Keratinocyte (primary cell): ENCODE data around the gene TPRX1. TPM values are rescaled to one million over a fixed set of nuclear protein-coding genes. Genes with fewer than 3 reads are reported as not detected.
"Not testable (repeated sequence)": the region's sequence is repeated elsewhere in the genome, so short reads cannot be mapped to it uniquely, and the experiment has no call there.

Source experiments
- DNase-seq: peaks from one replicate; pipeline ENCODE4 v3.0.0-alpha.2; 2011; ENCODE audit warnings: low read depth, missing footprints, low spot score
- FAIRE-seq: peaks from 2 replicates; lab custom pipeline; 2011; peaks lifted over from hg19 to GRCh38; lab: Jason Lieb, UNC
- H2AFZ ChIP-seq: 2 replicates; pipeline ENCODE4 v1.6.0; 2012; ENCODE audit warnings: low read length, control low read depth, inconsistent platforms; ENCODE audit not compliant: control insufficient read depth
- H3K27ac ChIP-seq: 2 replicates; pipeline ENCODE4 v1.5.1; 2011; ENCODE audit warnings: low read length; ENCODE audit not compliant: control insufficient read depth, insufficient read depth
- H3K27me3 ChIP-seq: 3 replicates; pipeline ENCODE4 v1.6.0; 2011; ENCODE audit warnings: low read length; ENCODE audit not compliant: control insufficient read depth, insufficient read depth; ENCODE audit errors: extremely low read depth
- H3K36me3 ChIP-seq, 2 experiments: 2 replicates in 1 of 2; 3 replicates in 1 of 2; pipeline ENCODE4 v1.5.1; 2011; ENCODE audit warnings: low read length in 2 of 2, mild to moderate bottlenecking in 1 of 2; ENCODE audit not compliant: control insufficient read depth in 2 of 2, insufficient read depth in 2 of 2; ENCODE audit errors: extremely low read depth in 1 of 2
- H3K4me1 ChIP-seq: 3 replicates; pipeline ENCODE4 v1.5.1; 2011; ENCODE audit warnings: low read length; ENCODE audit not compliant: control insufficient read depth, insufficient read depth; ENCODE audit errors: extremely low read depth
- H3K4me2 ChIP-seq: 3 replicates; pipeline ENCODE4 v1.6.0; 2011; ENCODE audit warnings: low read depth, low read length; ENCODE audit not compliant: control insufficient read depth, insufficient read depth; ENCODE audit errors: extremely low read depth
- H3K4me3 ChIP-seq, 3 experiments: fragments of 200-600 bp in 1 of 3; sonication (generic) in 1 of 3; 2 replicates in 2 of 3; 3 replicates in 1 of 3; pipeline ENCODE4 v1.5.1; 2011 to 2016; ENCODE audit warnings: low read length in 3 of 3, mild to moderate bottlenecking in 3 of 3, control low read depth in 2 of 3, inconsistent platforms in 1 of 3, low read depth in 1 of 3, mixed read lengths in 1 of 3, mixed run types in 1 of 3, moderate library complexity in 1 of 3; ENCODE audit not compliant: control insufficient read depth in 2 of 3, insufficient read depth in 2 of 3; ENCODE audit errors: extremely low read depth in 1 of 3
- H3K79me2 ChIP-seq: 2 replicates; pipeline ENCODE4 v1.6.0; 2012; ENCODE audit warnings: low read length; ENCODE audit not compliant: control insufficient read depth, insufficient read depth
- H3K9ac ChIP-seq: 3 replicates; pipeline ENCODE4 v1.6.0; 2011; ENCODE audit warnings: low read length; ENCODE audit not compliant: control insufficient read depth, insufficient read depth; ENCODE audit errors: extremely low read depth
- H3K9me1 ChIP-seq: 3 replicates; pipeline ENCODE4 v1.6.0; 2011; ENCODE audit warnings: low read length; ENCODE audit not compliant: control insufficient read depth, insufficient read depth; ENCODE audit errors: extremely low read depth
- H3K9me3 ChIP-seq: 2 replicates; pipeline ENCODE4 v1.5.1; 2012; ENCODE audit warnings: low read depth, low read length; ENCODE audit not compliant: control insufficient read depth
- H4K20me1 ChIP-seq: 3 replicates; pipeline ENCODE4 v1.6.0; 2011; ENCODE audit warnings: low read length; ENCODE audit not compliant: control insufficient read depth, insufficient read depth; ENCODE audit errors: extremely low read depth
- EZH2 ChIP-seq: IDR thresholded peaks from one replicate; pipeline ENCODE4 v1.6.1; 2012; ENCODE audit warnings: inconsistent platforms, mild to moderate bottlenecking, low read length, moderate library complexity
- dilution Hi-C: fragments of 300-500 bp; cut with MboI; formaldehyde crosslinking; loops from one replicate; pipeline ENCODE4 v1.7.0; 2020; ENCODE audit warnings: low sequenced_read_pairs; ENCODE audit not compliant: extremely low pct_ligation_motif_present
- polyA plus RNA-seq, 5 experiments: library from polyadenylated mRNA; depleted of rRNA in 3 of 5; stranded (reverse) in 3 of 5; stranded (forward) in 1 of 5; unstranded in 1 of 5; fragments of >200 nt; gene quantifications; 1 replicate in 1 of 5; 2 replicates in 3 of 5; 3 replicates in 1 of 5; pipeline versions ENCODE4 v1.2.1 to v1.2.3, GENCODE V29; 2011 to 2012; ENCODE audit warnings: missing spikeins in 2 of 5, low read depth in 1 of 5, low replicate concordance in 1 of 5
- TF ChIP-seq, protein P1 (sequence below), 3 experiments: IDR thresholded peaks in 1 of 3; conservative IDR thresholded peaks in 1 of 3; optimal IDR thresholded peaks in 1 of 3; 2 replicates in 2 of 3; 3 replicates in 1 of 3; pipeline versions ENCODE3 to v1.5.1; 2011; ENCODE audit warnings: low read length in 3 of 3, mild to moderate bottlenecking in 3 of 3, moderate library complexity in 2 of 3, control low read depth in 1 of 3, inconsistent platforms in 1 of 3; ENCODE audit not compliant: insufficient read depth in 2 of 3; ENCODE audit errors: extremely low read depth in 1 of 3

Gene TPRX1
- polyA plus RNA-seq, 1 donor (not counting 4 experiments of a cell fraction or from before 2014, with no cell fraction given) = not detected

DNA sequence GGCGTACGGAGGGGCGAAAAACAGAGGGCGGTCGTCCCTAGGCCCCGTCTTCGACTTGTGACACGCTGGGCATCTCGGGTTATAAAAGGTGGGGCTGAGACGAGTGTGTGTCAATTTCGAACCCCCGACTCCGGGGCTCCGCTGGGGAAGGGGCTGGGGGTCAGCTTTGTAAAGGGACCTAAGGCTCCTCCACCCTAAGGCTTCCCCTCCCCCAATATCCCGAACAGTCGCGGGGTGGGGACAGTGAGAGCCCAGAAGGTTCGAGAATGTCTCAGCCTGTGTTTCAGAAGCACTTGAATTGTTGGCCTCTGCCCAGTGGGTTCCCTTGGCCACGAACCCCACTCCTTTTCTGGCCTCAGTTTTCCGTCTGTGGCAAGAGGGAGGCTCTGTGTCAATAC is 25.4 kb downstream of the TPRX1 start:
- dilution Hi-C loops = no loop called here
- FAIRE-seq (no peak), DNase-seq (no peak)
- H3K4me3 ChIP-seq = peak overlapping the region; percentile 77 to 97 (median 83)
- H3K79me2 ChIP-seq = peaks cover 25% of the 10 kb centered on the region
- no peaks in the 10 kb centered on the region for H3K27me3 ChIP-seq
- H3K36me3 ChIP-seq = peaks cover 13 to 21% of the 10 kb centered on the region in 2 experiments
- peak overlapping the region; percentile 98 for H3K27ac ChIP-seq
- no peaks in the 10 kb centered on the region for H3K9me3 ChIP-seq
- no peak overlapping the region for H2AFZ ChIP-seq
- H3K9me1 ChIP-seq = peaks cover 2% of the 10 kb centered on the region
- TF ChIP-seq, protein P1, sequence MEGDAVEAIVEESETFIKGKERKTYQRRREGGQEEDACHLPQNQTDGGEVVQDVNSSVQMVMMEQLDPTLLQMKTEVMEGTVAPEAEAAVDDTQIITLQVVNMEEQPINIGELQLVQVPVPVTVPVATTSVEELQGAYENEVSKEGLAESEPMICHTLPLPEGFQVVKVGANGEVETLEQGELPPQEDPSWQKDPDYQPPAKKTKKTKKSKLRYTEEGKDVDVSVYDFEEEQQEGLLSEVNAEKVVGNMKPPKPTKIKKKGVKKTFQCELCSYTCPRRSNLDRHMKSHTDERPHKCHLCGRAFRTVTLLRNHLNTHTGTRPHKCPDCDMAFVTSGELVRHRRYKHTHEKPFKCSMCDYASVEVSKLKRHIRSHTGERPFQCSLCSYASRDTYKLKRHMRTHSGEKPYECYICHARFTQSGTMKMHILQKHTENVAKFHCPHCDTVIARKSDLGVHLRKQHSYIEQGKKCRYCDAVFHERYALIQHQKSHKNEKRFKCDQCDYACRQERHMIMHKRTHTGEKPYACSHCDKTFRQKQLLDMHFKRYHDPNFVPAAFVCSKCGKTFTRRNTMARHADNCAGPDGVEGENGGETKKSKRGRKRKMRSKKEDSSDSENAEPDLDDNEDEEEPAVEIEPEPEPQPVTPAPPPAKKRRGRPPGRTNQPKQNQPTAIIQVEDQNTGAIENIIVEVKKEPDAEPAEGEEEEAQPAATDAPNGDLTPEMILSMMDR (optimal IDR thresholded peaks at IDR 0.05 in 1 of 3, IDR thresholded peaks at IDR 0.05 in 1 of 3, conservative IDR thresholded peaks at IDR 0.05 in 1 of 3; ENCODE audit: extremely low read depth in 1 of 3, insufficient read depth in 2 of 3, low read length in 3 of 3) = no peak
- no peak for TF ChIP-seq EZH2
- H4K20me1 ChIP-seq = no peaks in the 10 kb centered on the region
- H3K9ac ChIP-seq = peak overlapping the region; percentile 98
- H3K4me1 ChIP-seq = peaks cover 14% of the 10 kb centered on the region
- peak overlapping the region; percentile 77 for H3K4me2 ChIP-seq

DNA sequence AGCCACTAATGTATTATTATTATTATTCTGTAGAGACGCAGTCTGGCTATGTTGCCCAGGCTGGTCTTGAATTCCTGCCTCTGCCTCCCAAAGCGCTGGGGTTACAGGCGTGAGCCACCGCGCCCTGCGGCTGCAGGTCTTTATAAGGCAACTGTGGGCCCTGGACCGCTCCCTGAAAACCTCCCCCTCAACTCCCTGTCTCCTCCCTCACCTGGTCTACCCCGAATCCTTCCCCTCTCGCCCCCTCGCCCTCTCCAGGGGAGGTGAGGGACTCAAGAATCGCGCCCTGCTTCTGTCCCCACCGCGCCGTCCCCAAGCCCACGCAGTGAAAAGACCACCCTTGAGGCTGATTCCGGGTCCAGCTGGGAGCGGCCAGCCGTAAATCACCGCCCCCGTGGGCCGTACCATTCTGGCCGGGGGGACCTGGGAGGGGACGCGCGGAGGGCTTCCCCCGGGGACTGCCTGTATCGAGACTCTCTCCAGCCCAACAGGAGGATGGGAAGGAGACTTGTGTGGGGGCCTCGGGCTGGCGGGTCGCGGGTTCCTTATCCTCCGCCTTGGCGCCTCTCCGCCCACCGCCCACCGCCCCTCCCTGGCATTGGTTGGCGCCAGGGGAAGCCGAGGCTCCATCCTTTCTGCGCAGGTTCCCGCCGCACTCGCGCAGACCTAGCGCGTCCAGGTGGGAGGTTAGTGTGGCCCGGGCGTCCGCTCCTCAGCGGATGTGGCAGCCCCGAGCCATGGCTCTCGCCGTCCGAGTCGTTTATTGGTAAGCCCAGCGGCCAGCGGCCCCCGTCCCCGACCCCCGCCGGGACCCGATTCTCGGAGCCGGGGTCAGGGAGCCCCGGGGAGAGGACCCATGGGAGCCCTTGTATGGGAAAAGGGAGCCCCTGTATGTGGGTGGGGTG is 26.1 kb downstream of the TPRX1 start, which contains the start of gene SELENOW:
Gene SELENOW (plus strand): TSS at position 655 of the 905 bp plus-strand sequence. CDS start 83 bp downstream, at position 738.
- H3K27me3 ChIP-seq = no peaks in the 10 kb centered on the region
- peak within 1 kb of the TSS; percentile 77 for H3K4me2 ChIP-seq
- TF ChIP-seq EZH2 = no peak
- TF ChIP-seq, protein P1 (optimal IDR thresholded peaks at IDR 0.05 in 1 of 3, IDR thresholded peaks at IDR 0.05 in 1 of 3, conservative IDR thresholded peaks at IDR 0.05 in 1 of 3; ENCODE audit: extremely low read depth in 1 of 3, insufficient read depth in 2 of 3, low read length in 3 of 3) = no peak
- peak within 1 kb of the TSS; percentile 98 for H3K27ac ChIP-seq
- DNase-seq = no peak
- H3K9me3 ChIP-seq = no peaks in the 10 kb centered on the region
- H3K36me3 ChIP-seq = peaks cover 11 to 17% of the 10 kb centered on the region in 2 experiments
- H2AFZ ChIP-seq = peak within 1 kb of the TSS; percentile 76
- H3K4me3 ChIP-seq = peak within 1 kb of the TSS; percentile 77 to 97 (median 83)
- H3K9ac ChIP-seq = peak within 1 kb of the TSS; percentile 98
- peaks cover 25% of the 10 kb centered on the region for H3K79me2 ChIP-seq
- dilution Hi-C loops = no loop called here
- H3K4me1 ChIP-seq = peaks cover 14% of the 10 kb centered on the region
- FAIRE-seq = no peak
- H3K9me1 ChIP-seq = peaks cover 2% of the 10 kb centered on the region
- H4K20me1 ChIP-seq = no peaks in the 10 kb centered on the region

DNA sequence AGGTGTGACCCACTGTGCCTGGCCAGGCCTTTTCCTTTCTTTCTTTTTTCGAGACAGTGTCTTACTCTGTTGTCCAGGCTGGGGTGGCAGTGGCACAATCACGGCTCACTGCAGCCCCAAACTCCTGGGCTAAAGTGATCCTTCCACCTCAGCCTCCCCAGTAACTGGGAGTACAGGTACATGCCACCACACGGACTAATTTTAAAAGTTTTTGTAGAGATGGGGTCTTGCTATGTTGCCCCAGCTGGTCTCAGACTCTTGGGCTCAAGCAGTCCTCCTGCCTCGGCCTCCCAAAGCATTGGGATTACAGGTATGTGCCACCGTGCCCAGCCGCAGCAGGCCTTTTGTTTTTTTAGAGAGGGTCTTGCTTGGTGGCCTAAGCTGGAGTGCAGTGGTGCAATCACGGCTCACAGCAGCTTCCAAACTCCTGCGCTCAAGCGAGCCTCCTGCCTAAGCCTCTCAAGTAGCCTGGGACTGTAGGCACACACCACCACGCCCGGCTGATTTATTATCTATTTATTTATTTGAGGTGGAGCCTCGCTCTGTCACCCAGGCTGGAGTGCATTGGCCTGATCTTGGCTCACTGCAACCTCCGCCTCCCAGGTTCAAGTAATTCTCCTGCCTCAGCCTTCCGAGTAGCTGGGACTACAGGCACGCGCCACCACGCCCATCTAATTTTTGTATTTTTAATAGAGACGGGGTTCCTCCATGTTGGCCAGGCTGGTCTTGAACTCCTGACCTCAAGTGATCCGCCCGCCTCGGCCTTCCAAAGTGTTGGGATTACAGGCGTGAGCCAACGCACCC is 26.9 kb downstream of the TPRX1 start:
- dilution Hi-C loops = not testable (repeated sequence)
- H3K27ac ChIP-seq = peak overlapping the region; percentile 98

More for the DNA sequence above, 26.9 kb downstream of the TPRX1 start:
- Histone ChIP-seq H3K4me3 (peak overlapping the region; percentile 77 to 97 (median 83)), H3K79me2 (peaks cover 25% of the 10 kb centered on the region), H3K4me2 (peak overlapping the region; percentile 77), H3K36me3 (peaks cover 11 to 13% of the 10 kb centered on the region in 2 experiments), H3K4me1 (peaks cover 14% of the 10 kb centered on the region), H3K9ac (peak overlapping the region; percentile 98)
- H2AFZ ChIP-seq, FAIRE-seq, H3K9me1 ChIP-seq, H3K9me3 ChIP-seq, H3K27me3 ChIP-seq, H4K20me1 ChIP-seq, DNase-seq: not testable (repeated sequence)
